IMR-90 (cell line): Measurements from ENCODE around the gene NEURL1. TPM values are rescaled to one million over a fixed set of nuclear protein-coding genes. Genes with fewer than 3 reads are reported as not detected.

Source experiments
- ATAC-seq: fragments of 200-7000 bp; cut with Tn5 transposase; 2 replicates; pipeline ENCODE4 v1.9.1; 2020; ENCODE audit warnings: low read depth, mild to moderate bottlenecking, moderate library complexity
- BruUV-seq: library from RNA; stranded (reverse); fragments of 400-500 nt; replicated peaks from 2 replicates; lab custom pipeline; 2021; lab: Mats Ljungman, UMichigan
- CTCF ChIA-PET: fragments of 300-600 bp; formaldehyde crosslinking; extraction: SDS; loops from one replicate; lab custom pipeline; 2021; ENCODE audit warnings: antibody characterized with exemption; lab: Yijun Ruan, JAX
- POLR2A ChIA-PET: fragments of 300-600 bp; sonication (Branson Sonifier 250); formaldehyde crosslinking; loops from one replicate; lab custom pipeline; 2022; ENCODE audit warnings: antibody characterized with exemption; ENCODE audit not compliant: unreplicated experiment; lab: Charles Lee
- DNase-seq: peaks from one replicate; pipeline ENCODE4 v3.0.0; 2013
- H2AFZ ChIP-seq: replicated peaks from 2 replicates; pipeline ENCODE3; 2013; ENCODE audit warnings: low read length, mild to moderate bottlenecking; ENCODE audit not compliant: poor library complexity
- H2AK5ac ChIP-seq: 2 replicates; pipeline ENCODE4 v1.6.1; 2013; ENCODE audit warnings: low read depth, low read length, inconsistent platforms
- H2AK9ac ChIP-seq: replicated peaks from 2 replicates; pipeline ENCODE3; 2013; ENCODE audit warnings: mild to moderate bottlenecking, low read depth, low read length, moderate library complexity; ENCODE audit not compliant: poor library complexity
- H2BK120ac ChIP-seq: 2 replicates; pipeline ENCODE4 v1.6.1; 2013; ENCODE audit warnings: low read depth, low read length, inconsistent platforms
- H2BK15ac ChIP-seq: 3 replicates; pipeline ENCODE4 v1.6.1; 2013; ENCODE audit warnings: low read depth, low read length, inconsistent platforms
- H2BK20ac ChIP-seq: 2 replicates; pipeline ENCODE4 v1.6.1; 2013; ENCODE audit warnings: low read depth, mild to moderate bottlenecking, inconsistent platforms, low read length, moderate library complexity
- H2BK5ac ChIP-seq: 2 replicates; pipeline ENCODE4 v1.6.1; 2013; ENCODE audit warnings: mild to moderate bottlenecking, low read depth, low read length, inconsistent platforms; ENCODE audit not compliant: poor library complexity, severe bottlenecking
- H3K14ac ChIP-seq: replicated peaks from 2 replicates; pipeline ENCODE4 v1.6.1; 2013; ENCODE audit warnings: low read depth, low read length, inconsistent platforms
- H3K18ac ChIP-seq: 2 replicates; pipeline ENCODE4 v1.6.1; 2013; ENCODE audit warnings: low read depth, low read length, control low read depth
- H3K23ac ChIP-seq: 2 replicates; pipeline ENCODE4 v1.6.1; 2013; ENCODE audit warnings: low read depth, low read length, inconsistent platforms
- H3K27ac ChIP-seq: 2 replicates; pipeline ENCODE4 v1.5.1; 2013; ENCODE audit warnings: mild to moderate bottlenecking, control low read depth, low read length; ENCODE audit not compliant: insufficient read depth
- H3K27me3 ChIP-seq: 2 replicates; pipeline ENCODE4 v1.6.1; 2013; ENCODE audit warnings: low read length; ENCODE audit not compliant: control insufficient read depth, insufficient read depth
- H3K36me3 ChIP-seq: 2 replicates; pipeline ENCODE4 v1.6.1; 2013; ENCODE audit warnings: low read length, mixed read lengths; ENCODE audit not compliant: control insufficient read depth, insufficient read depth
- H3K4ac ChIP-seq: 2 replicates; pipeline ENCODE4 v1.6.1; 2013; ENCODE audit warnings: low read depth, low read length, inconsistent platforms
- H3K4me1 ChIP-seq: 2 replicates; pipeline ENCODE4 v1.6.1; 2013; ENCODE audit warnings: low read length, mixed read lengths; ENCODE audit not compliant: control insufficient read depth, insufficient read depth
- H3K4me2 ChIP-seq: 2 replicates; pipeline ENCODE4 v1.6.1; 2013; ENCODE audit warnings: low read depth, mild to moderate bottlenecking, control low read depth, low read length, moderate library complexity
- H3K4me3 ChIP-seq: 2 replicates; pipeline ENCODE4 v1.5.1; 2013; ENCODE audit warnings: low read depth, mild to moderate bottlenecking, control low read depth, low read length, moderate library complexity; ENCODE audit not compliant: insufficient read depth
- H3K56ac ChIP-seq: 2 replicates; pipeline ENCODE4 v1.6.1; 2013; ENCODE audit warnings: low read length, inconsistent platforms; ENCODE audit not compliant: insufficient read depth; ENCODE audit errors: extremely low read depth
- H3K79me1 ChIP-seq, 2 experiments: 2 replicates each; pipeline ENCODE4 v1.6.1; 2013; ENCODE audit warnings: low read length in 2 of 2, inconsistent platforms in 1 of 2, low read depth in 1 of 2
- H3K9ac ChIP-seq: 2 replicates; pipeline ENCODE4 v1.6.1; 2013; ENCODE audit warnings: low read depth, low read length, control low read depth
- H3K9me1 ChIP-seq: 2 replicates; pipeline ENCODE4 v1.6.1; 2013; ENCODE audit warnings: low read length, inconsistent platforms; ENCODE audit not compliant: insufficient read depth
- H3K9me3 ChIP-seq: 2 replicates; pipeline ENCODE4 v1.6.1; 2013; ENCODE audit warnings: low read length; ENCODE audit not compliant: control insufficient read depth, insufficient read depth
- H4K20me1 ChIP-seq: 2 replicates; pipeline ENCODE4 v1.6.1; 2013; ENCODE audit warnings: low read length, inconsistent platforms; ENCODE audit not compliant: insufficient read depth
- H4K5ac ChIP-seq: 2 replicates; pipeline ENCODE4 v1.6.1; 2013; ENCODE audit warnings: mild to moderate bottlenecking, low read depth, low read length, control low read depth
- H4K8ac ChIP-seq, 2 experiments: 2 replicates each; pipeline ENCODE4 v1.6.1; 2013; ENCODE audit warnings: low read depth in 2 of 2, low read length in 2 of 2, control low read depth in 1 of 2, inconsistent platforms in 1 of 2
- H4K91ac ChIP-seq: 2 replicates; pipeline ENCODE4 v1.6.1; 2013; ENCODE audit warnings: low read depth, low read length, inconsistent platforms; ENCODE audit not compliant: insufficient read depth
- BHLHE40 ChIP-seq: fragments of 150-350 bp; IDR thresholded peaks from 2 replicates; pipeline ENCODE4 v1.6.1; 2016; ENCODE audit warnings: mild to moderate bottlenecking, low read depth, low read length
- CEBPB ChIP-seq: IDR thresholded peaks from 2 replicates; pipeline ENCODE4 v1.6.1; 2012; ENCODE audit warnings: low read depth, low read length, improper control_type of control experiment
- MAZ ChIP-seq: IDR thresholded peaks from 2 replicates; pipeline ENCODE4 v1.6.1; 2012; ENCODE audit warnings: low read depth, mild to moderate bottlenecking, low read length, improper control_type of control experiment, moderate library complexity, borderline replicate concordance
- RAD21 ChIP-seq: IDR thresholded peaks from 2 replicates; pipeline ENCODE4 v1.6.1; 2012; ENCODE audit warnings: low read length, improper control_type of control experiment
- RCOR1 ChIP-seq: IDR thresholded peaks from 2 replicates; pipeline ENCODE4 v1.6.1; 2012; ENCODE audit warnings: mild to moderate bottlenecking, low read length, improper control_type of control experiment; ENCODE audit not compliant: insufficient replicate concordance
- SMC3 ChIP-seq: fragments of 150-350 bp; IDR thresholded peaks from 2 replicates; pipeline ENCODE4 v1.6.1; 2016; ENCODE audit warnings: low read depth, mild to moderate bottlenecking, antibody characterized with exemption, low read length, moderate library complexity
- WGBS, 2 experiments: methylation state at CpG; one replicate each; pipeline versions ENCODE4 v1.1.5 to v1.1.7; 2013; ENCODE audit warnings: missing lambda C conversion rate in 2 of 2; ENCODE audit not compliant: insufficient read length in 1 of 2; ENCODE audit errors: extremely low coverage in 2 of 2; 5-methylcytosine and 5-hydroxymethylcytosine counted together
- dilution Hi-C: fragments of 300-500 bp; cut with HindIII; formaldehyde crosslinking; loops from one replicate; pipeline ENCODE4 v1.14.3; 2018; ENCODE audit warnings: low sequenced_read_pairs; ENCODE audit not compliant: unreplicated experiment
- in situ Hi-C: fragments of 300-500 bp; cut with MboI; formaldehyde crosslinking; loops from 3 replicates; pipeline ENCODE4 v1.14.3; 2019; ENCODE audit warnings: low sequenced_read_pairs, inconsistent platforms, mixed read lengths
- intact Hi-C: fragments of 100-400 bp; cut with micrococcal nuclease; formaldehyde crosslinking; loops from 2 replicates; pipeline ENCODE4 v1.10.0; 2022
- polyA plus RNA-seq, 3 experiments: library from polyadenylated mRNA; depleted of rRNA; stranded (reverse); fragments of >200 nt; gene quantifications; 2 replicates each; pipeline ENCODE4 v1.2.3, GENCODE V29; 2012; ENCODE audit warnings: low replicate concordance in 1 of 3
- total RNA-seq: library from RNA; depleted of rRNA; stranded (reverse); fragments of >200 nt; gene quantifications from 2 replicates; pipeline ENCODE4 v1.2.3, GENCODE V29; 2012
- TF ChIP-seq, protein P1 (sequence below): fragments of 150-350 bp; IDR thresholded peaks from 2 replicates; pipeline ENCODE4 v1.6.1; 2017; ENCODE audit warnings: mild to moderate bottlenecking, antibody characterized with exemption, low read length, low read depth

Gene NEURL1
- total and polyA plus RNA-seq, 2 of the 4 experiments (the other 2 are of a cell fraction), result 0.36 to 0.82 TPM

DNA sequence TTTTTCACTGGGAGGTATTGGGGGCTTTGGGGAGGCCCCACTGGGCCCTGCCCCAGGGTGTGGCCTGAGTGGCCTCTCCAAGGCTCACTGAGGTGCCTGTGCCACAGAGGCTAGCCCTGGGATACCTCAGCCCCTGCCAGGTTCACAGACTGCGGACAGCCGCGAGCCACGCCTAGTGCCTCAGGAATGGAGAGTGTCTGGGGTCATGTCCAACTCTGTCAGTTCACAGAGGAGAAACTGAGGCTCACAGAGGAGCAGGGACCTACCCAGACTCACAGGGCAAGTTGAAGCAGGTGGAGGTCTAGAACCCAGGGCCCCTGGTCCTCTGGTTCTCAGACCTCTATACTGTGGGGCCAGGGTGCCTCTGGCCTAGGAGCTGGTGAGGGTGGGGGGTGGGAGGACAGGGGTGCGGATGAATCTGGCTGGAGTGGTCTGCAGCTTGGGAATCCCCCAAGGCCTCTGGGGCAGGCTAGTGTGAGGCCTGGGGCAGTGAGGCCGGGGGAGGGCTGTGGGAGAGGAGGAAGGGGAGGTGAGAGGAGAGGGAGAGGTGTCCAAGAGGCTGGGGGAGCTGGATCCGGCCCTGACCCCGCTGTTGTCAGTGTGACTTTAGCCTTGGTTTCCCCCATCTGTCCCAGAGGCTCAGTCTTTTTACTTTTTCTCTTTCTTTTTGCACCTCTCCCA, 20.0 kb downstream of the NEURL1 start (continued):
- TF ChIP-seq, protein P1, sequence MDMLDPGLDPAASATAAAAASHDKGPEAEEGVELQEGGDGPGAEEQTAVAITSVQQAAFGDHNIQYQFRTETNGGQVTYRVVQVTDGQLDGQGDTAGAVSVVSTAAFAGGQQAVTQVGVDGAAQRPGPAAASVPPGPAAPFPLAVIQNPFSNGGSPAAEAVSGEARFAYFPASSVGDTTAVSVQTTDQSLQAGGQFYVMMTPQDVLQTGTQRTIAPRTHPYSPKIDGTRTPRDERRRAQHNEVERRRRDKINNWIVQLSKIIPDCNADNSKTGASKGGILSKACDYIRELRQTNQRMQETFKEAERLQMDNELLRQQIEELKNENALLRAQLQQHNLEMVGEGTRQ, result no peak

GRCh38 chr10:103514244-103514643, 20.7 kb downstream of the NEURL1 start:
- no CpG with 5 or more reads among the region's 5 CpGs for WGBS, 2 experiments
- ChIA-PET CTCF (no interaction called here), POLR2A (no interaction called here)
- no peak overlapping the region for H2BK20ac ChIP-seq
- no peak overlapping the region for H4K5ac ChIP-seq
- no peak overlapping the region for H3K18ac ChIP-seq
- no peak overlapping the region for H2AFZ ChIP-seq
- TF ChIP-seq CEBPB, result no peak
- TF ChIP-seq RAD21, result no peak
- no peak for TF ChIP-seq RCOR1
- no peak for TF ChIP-seq MAZ
- no peak for TF ChIP-seq SMC3
- no peak for TF ChIP-seq BHLHE40
- H4K20me1 ChIP-seq, result peaks cover 3% of the 10 kb centered on the region; the same call in 1 of the 2 replicates
- no peak overlapping the region; the same call in 1 of the 2 replicates for H3K23ac ChIP-seq
- ATAC-seq (no peak), DNase-seq (no peak)
- H3K9ac ChIP-seq, result no peak overlapping the region
- H2BK15ac ChIP-seq, result no peak overlapping the region
- no peaks in the 10 kb centered on the region for H3K79me1 ChIP-seq
- dilution Hi-C loops, result no loop called here
- no peak overlapping the region for H4K8ac ChIP-seq
- peaks cover 4% of the 10 kb centered on the region; the same call in 1 of the 2 replicates for H3K4me1 ChIP-seq
- H3K4ac ChIP-seq, result no peak overlapping the region
- H3K27ac ChIP-seq, result no peak overlapping the region
- no peaks in the 10 kb centered on the region for H3K9me1 ChIP-seq
- no peak overlapping the region for H3K14ac ChIP-seq
- BruUV-seq, result no TSS peak
- no peak overlapping the region for H4K91ac ChIP-seq
- intact Hi-C loops, result no loop called here
- H3K27me3 ChIP-seq, result peaks cover 56% of the 10 kb centered on the region
- no peak overlapping the region for H3K4me3 ChIP-seq
- no peak overlapping the region for H2BK120ac ChIP-seq
- no peak overlapping the region for H2AK9ac ChIP-seq
- H2AK5ac ChIP-seq, result no peak overlapping the region
- no peak overlapping the region for H3K4me2 ChIP-seq
- no peak overlapping the region for H3K56ac ChIP-seq
- in situ Hi-C loops, result no loop called here
- H3K9me3 ChIP-seq, result peaks cover 2% of the 10 kb centered on the region; the same call in 1 of the 2 replicates
- H3K36me3 ChIP-seq, result no peaks in the 10 kb centered on the region
- H2BK5ac ChIP-seq, result no peak overlapping the region
